K562 (cell line): Measurements from ENCODE around the gene RBKS. TPM values are rescaled to one million over a fixed set of nuclear protein-coding genes. Genes with fewer than 3 reads are reported as not detected.

Experiments used
- ELF4 ChIP-seq: fragments of 450-650 bp; formaldehyde crosslinking; IDR thresholded peaks from 2 replicates; pipeline ENCODE4 v1.4.0; 2022; ENCODE audit warnings: missing genetic modification characterization
- FOXA3 ChIP-seq, 2 experiments: fragments of 450-650 bp in 1 of 2; sonication (generic) in 1 of 2; formaldehyde crosslinking; IDR thresholded peaks in 1 of 2; conservative IDR thresholded peaks in 1 of 2; 2 replicates each; pipeline versions ENCODE4 v1.4.0 to v1.8.0; 2020 to 2022; ENCODE audit warnings: mild to moderate bottlenecking in 2 of 2, missing genetic modification reagents in 1 of 2
- HEY1 ChIP-seq: fragments of 250-450 bp; sonication (Bioruptor Pico); IDR thresholded peaks from 2 replicates; pipeline ENCODE4 v1.5.0; 2020; ENCODE audit warnings: mild to moderate bottlenecking, moderate library complexity, borderline replicate concordance
- HNRNPH1 ChIP-seq: fragments of 200-400 bp; formaldehyde crosslinking; optimal IDR thresholded peaks from 2 replicates; pipeline ENCODE3; 2017; ENCODE audit warnings: low read depth, mild to moderate bottlenecking, low read length, moderate library complexity
- MAFK ChIP-seq: IDR thresholded peaks from 2 replicates; pipeline ENCODE4 v1.6.1; 2011; ENCODE audit warnings: low read length, improper control_type of control experiment
- MCM3 ChIP-seq: fragments of 450-650 bp; IDR thresholded peaks from 2 replicates; pipeline ENCODE4 v1.6.1; 2016
- SMC3 ChIP-seq: conservative IDR thresholded peaks from 2 replicates; pipeline ENCODE4 v1.6.1; 2011; ENCODE audit warnings: low read depth, low read length, improper control_type of control experiment; ENCODE audit not compliant: insufficient read depth
- ZC3H4 ChIP-seq: sonication (generic); formaldehyde crosslinking; IDR thresholded peaks from 2 replicates; pipeline ENCODE4 v1.9.0; 2021; ENCODE audit warnings: missing genetic modification reagents, borderline replicate concordance
- ZEB2 ChIP-seq: fragments of 450-650 bp; IDR thresholded peaks from 2 replicates; pipeline ENCODE4 v1.6.1; 2016
- ZNF695 ChIP-seq: fragments of 450-650 bp; formaldehyde crosslinking; IDR thresholded peaks from 2 replicates; pipeline ENCODE4 v1.4.0; 2020; ENCODE audit warnings: mild to moderate bottlenecking, moderate library complexity
- polyA plus RNA-seq, 8 experiments: library from polyadenylated mRNA; depleted of rRNA in 4 of 8; stranded (reverse) in 5 of 8; unstranded in 3 of 8; fragments of >200 nt; fragmentation: Nextera tagmentation in 2 of 8; fragmentation: Illumina TruSeq in 1 of 8; extraction: Ambion mirVana in 2 of 8; extraction: Trizol in 1 of 8; gene quantifications; 2 replicates each; pipeline versions ENCODE4 v1.2.1 to v1.2.3, GENCODE V29; 2011 to 2014; ENCODE audit warnings: inconsistent platforms in 1 of 8, missing spikeins in 1 of 8
- total RNA-seq, 7 experiments: library from RNA; depleted of rRNA in 6 of 7; stranded (reverse); fragments of >200 nt in 6 of 7; fragmentation: Illumina TruSeq in 2 of 7; extraction: Trizol in 2 of 7; gene quantifications; 2 replicates each; pipeline versions ENCODE4 v1.2.1 to v1.2.3, GENCODE V29; 2011 to 2021; ENCODE audit warnings: low replicate concordance in 1 of 7
- TF ChIP-seq, protein P1 (sequence below): sonication (generic); formaldehyde crosslinking; IDR thresholded peaks from 2 replicates; pipeline ENCODE4 v1.8.0; 2023; ENCODE audit warnings: mild to moderate bottlenecking, missing genetic modification reagents
- TF ChIP-seq, protein P2 (sequence below): sonication (generic); formaldehyde crosslinking; IDR thresholded peaks from 2 replicates; pipeline ENCODE4 v1.8.0; 2022; ENCODE audit warnings: mild to moderate bottlenecking, missing genetic modification reagents
- TF ChIP-seq, protein P3 (sequence below): fragments of 450-650 bp; conservative IDR thresholded peaks from 2 replicates; pipeline ENCODE4 v1.6.1; 2016; ENCODE audit warnings: missing genetic modification characterization, low read depth, mild to moderate bottlenecking, control low read depth, missing compliant biosample characterization

The RBKS gene
- total and polyA plus RNA-seq, 9 of the 15 experiments (the other 6 are each of a cell fraction or from before 2014, with no cell fraction given) = 0.06 to 0.39 (median 0.19) TPM

DNA sequence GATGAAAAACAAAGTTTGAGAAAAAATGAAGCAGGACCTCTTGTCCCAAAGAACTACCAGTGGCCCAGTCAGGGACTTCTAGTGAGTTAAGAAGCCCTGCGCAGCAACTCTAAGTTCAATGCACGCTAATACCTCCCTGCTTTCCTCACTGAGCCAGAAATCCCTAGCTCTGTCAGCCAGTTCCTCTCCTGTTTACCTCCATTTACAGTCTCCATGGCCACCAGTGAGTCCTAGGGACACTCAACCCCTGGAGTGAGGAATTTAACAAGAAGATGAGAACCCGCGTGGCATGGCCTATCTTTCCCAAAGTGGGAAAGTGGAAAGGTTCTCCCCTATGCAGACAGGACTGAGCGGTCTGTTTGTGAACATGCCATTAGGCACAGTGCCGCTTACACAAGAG, 87.6 kb downstream of the RBKS start (continued):
- TF ChIP-seq, protein P1, sequence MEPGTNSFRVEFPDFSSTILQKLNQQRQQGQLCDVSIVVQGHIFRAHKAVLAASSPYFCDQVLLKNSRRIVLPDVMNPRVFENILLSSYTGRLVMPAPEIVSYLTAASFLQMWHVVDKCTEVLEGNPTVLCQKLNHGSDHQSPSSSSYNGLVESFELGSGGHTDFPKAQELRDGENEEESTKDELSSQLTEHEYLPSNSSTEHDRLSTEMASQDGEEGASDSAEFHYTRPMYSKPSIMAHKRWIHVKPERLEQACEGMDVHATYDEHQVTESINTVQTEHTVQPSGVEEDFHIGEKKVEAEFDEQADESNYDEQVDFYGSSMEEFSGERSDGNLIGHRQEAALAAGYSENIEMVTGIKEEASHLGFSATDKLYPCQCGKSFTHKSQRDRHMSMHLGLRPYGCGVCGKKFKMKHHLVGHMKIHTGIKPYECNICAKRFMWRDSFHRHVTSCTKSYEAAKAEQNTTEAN = no peak
- TF ChIP-seq HEY1 = no peak
- no peak for TF ChIP-seq SMC3
- TF ChIP-seq, protein P2, sequence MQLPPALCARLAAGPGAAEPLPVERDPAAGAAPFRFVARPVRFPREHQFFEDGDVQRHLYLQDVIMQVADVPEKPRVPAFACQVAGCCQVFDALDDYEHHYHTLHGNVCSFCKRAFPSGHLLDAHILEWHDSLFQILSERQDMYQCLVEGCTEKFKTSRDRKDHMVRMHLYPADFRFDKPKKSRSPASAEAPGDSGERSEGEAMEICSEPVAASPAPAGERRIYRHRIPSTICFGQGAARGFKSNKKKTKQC = no peak
- TF ChIP-seq ELF4 (CRISPR knock-in tag) = no peak
- TF ChIP-seq, protein P3, sequence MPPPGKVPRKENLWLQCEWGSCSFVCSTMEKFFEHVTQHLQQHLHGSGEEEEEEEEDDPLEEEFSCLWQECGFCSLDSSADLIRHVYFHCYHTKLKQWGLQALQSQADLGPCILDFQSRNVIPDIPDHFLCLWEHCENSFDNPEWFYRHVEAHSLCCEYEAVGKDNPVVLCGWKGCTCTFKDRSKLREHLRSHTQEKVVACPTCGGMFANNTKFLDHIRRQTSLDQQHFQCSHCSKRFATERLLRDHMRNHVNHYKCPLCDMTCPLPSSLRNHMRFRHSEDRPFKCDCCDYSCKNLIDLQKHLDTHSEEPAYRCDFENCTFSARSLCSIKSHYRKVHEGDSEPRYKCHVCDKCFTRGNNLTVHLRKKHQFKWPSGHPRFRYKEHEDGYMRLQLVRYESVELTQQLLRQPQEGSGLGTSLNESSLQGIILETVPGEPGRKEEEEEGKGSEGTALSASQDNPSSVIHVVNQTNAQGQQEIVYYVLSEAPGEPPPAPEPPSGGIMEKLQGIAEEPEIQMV (tag) = no peak
- TF ChIP-seq ZNF695 = no peak
- no peak for TF ChIP-seq ZEB2
- TF ChIP-seq MAFK = no peak
- no peak for TF ChIP-seq ZC3H4 (CRISPR knock-in tag)
- no peak for TF ChIP-seq FOXA3 (CRISPR knock-in tag; conservative IDR thresholded peaks at IDR 0.05 in 1 of 2, IDR thresholded peaks at IDR 0.05 in 1 of 2)
- TF ChIP-seq HNRNPH1 = no peak
- no peak for TF ChIP-seq MCM3
